GM12878 (cell line): ENCODE data around the gene PARP16. TPM values are rescaled to one million over a fixed set of nuclear protein-coding genes. Genes with fewer than 3 reads are reported as not detected.

Experiments used
- ATAC-seq: fragments of 200-7000 bp; cut with Tn5 transposase; 3 replicates; pipeline ENCODE4 v1.9.1; 2020; ENCODE audit warnings: mild to moderate bottlenecking, moderate library complexity
- BruUV-seq: library from RNA; stranded (reverse); fragments of 400-500 nt; replicated peaks from 2 replicates; lab custom pipeline; 2021; lab: Mats Ljungman, UMichigan
- CTCF ChIA-PET: fragments of 300-600 bp; sonication (Branson Sonifier 250); formaldehyde crosslinking; extraction: SDS; loops from one replicate; lab custom pipeline; 2021; ENCODE audit warnings: inconsistent platforms; lab: Yijun Ruan, JAX
- POLR2A ChIA-PET: fragments of 350-600 bp; formaldehyde crosslinking; extraction: SDS; loops from one replicate; lab custom pipeline; 2021; ENCODE audit warnings: inconsistent platforms; lab: Charles Lee
- RAD21 ChIA-PET: fragments of 300-600 bp; sonication (Branson Sonifier 250); formaldehyde crosslinking; loops from one replicate; lab custom pipeline; 2023; ENCODE audit warnings: antibody characterized with exemption; ENCODE audit not compliant: unreplicated experiment; lab: Charles Lee
- SMC1A ChIA-PET: fragments of 300-600 bp; sonication (Branson Sonifier 250); formaldehyde crosslinking; loops from one replicate; lab custom pipeline; 2023; ENCODE audit not compliant: unreplicated experiment, uncharacterized antibody; lab: Charles Lee
- DNase-seq: peaks from one replicate; pipeline ENCODE4 v3.0.0-alpha.2; 2011; ENCODE audit warnings: low read depth, low spot score
- FAIRE-seq: peaks from 3 replicates; lab custom pipeline; 2011; peaks lifted over from hg19 to GRCh38; lab: Jason Lieb, UNC
- H2AFZ ChIP-seq: 2 replicates; pipeline ENCODE4 v1.6.0; 2011; ENCODE audit warnings: low read depth, low read length, control low read depth; ENCODE audit not compliant: control insufficient read depth
- H3K27ac ChIP-seq: 2 replicates; pipeline ENCODE4 v1.5.1; 2011; ENCODE audit warnings: control low read depth; ENCODE audit not compliant: control insufficient read depth, insufficient read depth
- H3K27me3 ChIP-seq, 2 experiments: replicated peaks in 1 of 2; 2 replicates each; pipeline versions ENCODE4 v1.6.0 to v1.6.1; 2011; ENCODE audit warnings: low read length in 1 of 2; ENCODE audit not compliant: control insufficient read depth in 2 of 2, insufficient read depth in 2 of 2
- H3K36me3 ChIP-seq, 2 experiments: 2 replicates each; pipeline ENCODE4 v1.5.1; 2011; ENCODE audit warnings: low read length in 1 of 2; ENCODE audit not compliant: control insufficient read depth in 2 of 2, insufficient read depth in 2 of 2
- H3K4me1 ChIP-seq: 2 replicates; pipeline ENCODE4 v1.6.1; 2011; ENCODE audit warnings: mild to moderate bottlenecking, low read length, moderate library complexity, mixed read lengths; ENCODE audit not compliant: control insufficient read depth, insufficient read depth
- H3K4me2 ChIP-seq: 2 replicates; pipeline ENCODE4 v1.6.0; 2011; ENCODE audit warnings: control low read depth; ENCODE audit not compliant: control insufficient read depth, insufficient read depth
- H3K4me3 ChIP-seq: fragments of 200-600 bp; sonication (generic); 2 replicates; pipeline ENCODE4 v1.5.1; 2016
- H3K79me2 ChIP-seq: 2 replicates; pipeline ENCODE4 v1.6.0; 2011; ENCODE audit warnings: low read length; ENCODE audit not compliant: control insufficient read depth, insufficient read depth
- H3K9ac ChIP-seq: 2 replicates; pipeline ENCODE4 v1.8.0; 2011; ENCODE audit warnings: low read length, control low read depth, mixed read lengths; ENCODE audit not compliant: control insufficient read depth, insufficient read depth
- H3K9me3 ChIP-seq: replicated peaks from 3 replicates; pipeline ENCODE4 v1.5.1; 2011; ENCODE audit warnings: mild to moderate bottlenecking, low read length; ENCODE audit not compliant: control insufficient read depth, insufficient read depth
- H4K20me1 ChIP-seq: 2 replicates; pipeline ENCODE4 v1.6.0; 2011; ENCODE audit not compliant: control insufficient read depth, insufficient read depth
- ATF2 ChIP-seq: IDR thresholded peaks from 2 replicates; pipeline ENCODE4 v1.6.1; 2012; ENCODE audit warnings: low read length, inconsistent platforms
- BRCA1 ChIP-seq: IDR thresholded peaks from 2 replicates; pipeline ENCODE4 v1.6.1; 2011; ENCODE audit warnings: low read depth, low read length, improper control_type of control experiment
- CUX1 ChIP-seq: IDR thresholded peaks from 2 replicates; pipeline ENCODE4 v1.6.1; 2012; ENCODE audit warnings: improper control_type of control experiment, low read depth, low read length; ENCODE audit not compliant: insufficient replicate concordance
- DPF2 ChIP-seq: fragments of 450-650 bp; IDR thresholded peaks from 2 replicates; pipeline ENCODE4 v1.6.1; 2017; ENCODE audit warnings: mild to moderate bottlenecking
- HDAC2 ChIP-seq: fragments of 200-600 bp; sonication (generic); IDR thresholded peaks from 2 replicates; pipeline ENCODE4 v1.6.1; 2017
- KAT2A ChIP-seq: conservative IDR thresholded peaks from 2 replicates; pipeline ENCODE4 v1.6.1; 2011; ENCODE audit warnings: low read depth, low read length; ENCODE audit not compliant: control insufficient read depth
- MEF2B ChIP-seq: fragments of 450-650 bp; IDR thresholded peaks from 2 replicates; pipeline ENCODE4 v1.6.1; 2018; ENCODE audit warnings: mild to moderate bottlenecking, moderate library complexity; ENCODE audit not compliant: partially characterized antibody, poor library complexity, severe bottlenecking
- PAX5 ChIP-seq: IDR thresholded peaks from 2 replicates; pipeline ENCODE4 v1.6.1; 2011; ENCODE audit warnings: low read depth, low read length, borderline replicate concordance
- POU2F2 ChIP-seq: IDR thresholded peaks from 3 replicates; pipeline ENCODE4 v1.6.1; 2011; ENCODE audit warnings: low read depth, mild to moderate bottlenecking, low read length, borderline replicate concordance
- RAD21 ChIP-seq: IDR thresholded peaks from 2 replicates; pipeline ENCODE4 v1.6.1; 2011; ENCODE audit warnings: mild to moderate bottlenecking, low read depth, low read length, moderate library complexity; ENCODE audit not compliant: insufficient read depth
- SMARCA5 ChIP-seq: fragments of 450-650 bp; IDR thresholded peaks from 2 replicates; pipeline ENCODE4 v1.6.1; 2017; ENCODE audit warnings: mild to moderate bottlenecking
- SRF ChIP-seq, 2 experiments: IDR thresholded peaks; 2 replicates each; pipeline ENCODE4 v1.6.1; 2011; ENCODE audit warnings: low read depth in 2 of 2, low read length in 2 of 2, mild to moderate bottlenecking in 1 of 2, moderate library complexity in 1 of 2
- TCF12 ChIP-seq: IDR thresholded peaks from 2 replicates; pipeline ENCODE4 v1.6.1; 2011; ENCODE audit warnings: low read depth, mild to moderate bottlenecking, low read length
- USF2 ChIP-seq: IDR thresholded peaks from 2 replicates; pipeline ENCODE4 v1.6.1; 2011; ENCODE audit warnings: low read depth, low read length, improper control_type of control experiment, borderline replicate concordance
- WRNIP1 ChIP-seq: IDR thresholded peaks from 2 replicates; pipeline ENCODE4 v1.6.1; 2011; ENCODE audit warnings: low read depth, low read length, improper control_type of control experiment, borderline replicate concordance
- ZBTB33 ChIP-seq: fragments of 450-650 bp; IDR thresholded peaks from 2 replicates; pipeline ENCODE4 v1.6.1; 2017; ENCODE audit warnings: mild to moderate bottlenecking
- WGBS: methylation state at CpG from one replicate; pipeline ENCODE4 v1.1.6; 2016; ENCODE audit warnings: low lambda C conversion rate; ENCODE audit not compliant: insufficient replicate concordance, insufficient coverage; ENCODE audit errors: missing lambda C conversion rate; 5-methylcytosine and 5-hydroxymethylcytosine counted together
- in situ Hi-C: fragments of 300-500 bp; cut with MboI; formaldehyde crosslinking; loops from 9 replicates; pipeline ENCODE4 v1.14.3; 2018; ENCODE audit warnings: mixed read lengths
- intact Hi-C: fragments of 100-400 bp; cut with micrococcal nuclease; formaldehyde crosslinking; loops from one replicate; pipeline ENCODE4 v1.14.2; 2022; ENCODE audit not compliant: unreplicated experiment
- polyA plus RNA-seq, 11 experiments: library from polyadenylated mRNA; depleted of rRNA in 4 of 11; unstranded in 6 of 11; stranded (reverse) in 5 of 11; fragments of >200 nt; fragmentation: Nextera tagmentation in 4 of 11; fragmentation: Illumina TruSeq in 1 of 11; extraction: Ambion mirVana in 4 of 11; extraction: Trizol in 1 of 11; gene quantifications; 1 replicate in 1 of 11; 2 replicates in 10 of 11; pipeline versions ENCODE4 v1.2.1 to v1.2.3, GENCODE V29; 2011 to 2016; ENCODE audit warnings: inconsistent platforms in 2 of 11, missing spikeins in 2 of 11, low read depth in 1 of 11
- total RNA-seq, 4 experiments: library from RNA; depleted of rRNA in 3 of 4; stranded (reverse); fragments of >200 nt in 3 of 4; fragmentation: Illumina TruSeq in 1 of 4; extraction: Trizol in 1 of 4; gene quantifications; 2 replicates each; pipeline versions ENCODE4 v1.2.1 to v1.2.3, GENCODE V29; 2013 to 2021

The PARP16 gene
- total and polyA plus RNA-seq, 10 of the 15 experiments (the other 5 are each of a cell fraction or from before 2014, with no cell fraction given) = 4.9 to 15.7 (median 9.9) TPM

GRCh38 chr15:65254758-65255157 is 31.9 kb downstream of the PARP16 start:
- peaks cover 6% of the 10 kb centered on the region; the same call in 1 of the 2 replicates for H3K4me1 ChIP-seq
- intact Hi-C loops = no loop called here
- no peaks in the 10 kb centered on the region for H3K27me3 ChIP-seq
- no peaks in the 10 kb centered on the region for H3K79me2 ChIP-seq
- in situ Hi-C loops = no loop called here
- H4K20me1 ChIP-seq = no peaks in the 10 kb centered on the region
- no peak overlapping the region for H3K4me3 ChIP-seq
- POLR2A ChIA-PET = no interaction called here
- no peaks in the 10 kb centered on the region for H3K9me3 ChIP-seq
- H3K4me2 ChIP-seq = no peak overlapping the region
- RAD21 ChIA-PET = no interaction called here
- peaks cover 0 to 5% of the 10 kb centered on the region in 2 experiments; a peak in 3 of 4 replicates for H3K36me3 ChIP-seq
- DNase-seq = no peak
- BruUV-seq = no TSS peak
- H2AFZ ChIP-seq = no peak overlapping the region
- no peak for ATAC-seq
- H3K9ac ChIP-seq = no peak overlapping the region
- SMC1A ChIA-PET = no interaction called here
- CTCF ChIA-PET = interaction anchor here (0.6 kb wide), 1 partner anchor 16 kb away, joined by 3 read pairs; no protein-coding TSS in a partner anchor
- FAIRE-seq = no peak
- H3K27ac ChIP-seq = no peak overlapping the region
- WGBS = 23% methylated on average over 1 of the region's 1 CpG
- TF ChIP-seq ZBTB33 = no peak
- TF ChIP-seq USF2 = no peak
- no peak for TF ChIP-seq DPF2
- no peak for TF ChIP-seq TCF12
- no peak for TF ChIP-seq SMARCA5
- TF ChIP-seq HDAC2 = no peak
- no peak for TF ChIP-seq MEF2B
- no peak for TF ChIP-seq KAT2A
- no peak for TF ChIP-seq CUX1
- TF ChIP-seq RAD21 = no peak
- TF ChIP-seq BRCA1 = no peak
- no peak for TF ChIP-seq WRNIP1
- TF ChIP-seq PAX5 = no peak
- TF ChIP-seq POU2F2 = no peak
- no peak for TF ChIP-seq ATF2
- TF ChIP-seq SRF (IDR thresholded peaks at IDR 0.05; ENCODE audit: low read depth in 2 of 2, low read length in 2 of 2) = no peak
